ENCODE results near the gene MRPL55.

- TF ChIP-seq CTCF (IDR thresholded peaks at IDR 0.05): no peak
- TF ChIP-seq POLR2A (IDR thresholded peaks at IDR 0.05): no peak
Observed at GRCh38 chr1:228064741-228065542, 44.2 kb downstream of the MRPL55 start.
